Measurements from ENCODE around the gene CCR1.

Gene CCR1

GRCh38 chr3:46208167-46208704, at the start of gene CCR1:
Gene CCR1, minus strand, starts transcription at chr3:46208313. Its CDS starts 4,000 bp downstream, at chr3:46204313.
- in situ Hi-C loops (cut with HindIII; ENCODE audit: low sequenced_read_pairs): loop anchor here (5.0 kb wide), 1 partner anchor 86 kb away; no protein-coding TSS in a partner anchor

GRCh38 chr3:46252980-46253379, 44.9 kb upstream of the CCR1 start:
- in situ Hi-C loops (cut with HindIII; ENCODE audit: low sequenced_read_pairs): no loop called here

- in situ Hi-C loops (cut with HindIII; ENCODE audit: low sequenced_read_pairs): no loop called here
Observed at GRCh38 chr3:46245146-46245545, 37.0 kb upstream of the CCR1 start.

GRCh38 chr3:46243560-46243959, 35.4 kb upstream of the CCR1 start:
- in situ Hi-C loops (cut with HindIII; ENCODE audit: low sequenced_read_pairs): no loop called here

- in situ Hi-C loops (cut with HindIII; ENCODE audit: low sequenced_read_pairs): no loop called here
Observed at GRCh38 chr3:46242120-46242519, 34.0 kb upstream of the CCR1 start, which contains the start of gene CCR3. Gene CCR3, plus strand, starts transcription at chr3:46242460. Its CDS starts 22,699 bp downstream, at chr3:46265159.

- in situ Hi-C loops (cut with HindIII; ENCODE audit: low sequenced_read_pairs): no loop called here
Observed at GRCh38 chr3:46239952-46240351, 31.8 kb upstream of the CCR1 start.

- in situ Hi-C loops (cut with HindIII; ENCODE audit: low sequenced_read_pairs): no loop called here
Observed at GRCh38 chr3:46239301-46239938, 31.3 kb upstream of the CCR1 start.

GRCh38 chr3:46238386-46238785, 30.3 kb upstream of the CCR1 start:
- in situ Hi-C loops (cut with HindIII; ENCODE audit: low sequenced_read_pairs): no loop called here

GRCh38 chr3:46236294-46237054, 28.4 kb upstream of the CCR1 start:
- in situ Hi-C loops (cut with HindIII; ENCODE audit: low sequenced_read_pairs): no loop called here

- in situ Hi-C loops (cut with HindIII; ENCODE audit: low sequenced_read_pairs): no loop called here
Observed at GRCh38 chr3:46235425-46235824, 27.3 kb upstream of the CCR1 start.

GRCh38 chr3:46233194-46233593, 25.1 kb upstream of the CCR1 start:
- in situ Hi-C loops (cut with HindIII; ENCODE audit: low sequenced_read_pairs): no loop called here

- in situ Hi-C loops (cut with HindIII; ENCODE audit: low sequenced_read_pairs): no loop called here
Observed at GRCh38 chr3:46231323-46231722, 23.2 kb upstream of the CCR1 start.

- in situ Hi-C loops (cut with HindIII; ENCODE audit: low sequenced_read_pairs): no loop called here
Observed at GRCh38 chr3:46228260-46229242, 20.4 kb upstream of the CCR1 start.

- in situ Hi-C loops (cut with HindIII; ENCODE audit: low sequenced_read_pairs): no loop called here
Observed at GRCh38 chr3:46222435-46223161, 14.5 kb upstream of the CCR1 start.

GRCh38 chr3:46221938-46222337, 13.8 kb upstream of the CCR1 start:
- in situ Hi-C loops (cut with HindIII; ENCODE audit: low sequenced_read_pairs): no loop called here

- in situ Hi-C loops (cut with HindIII; ENCODE audit: low sequenced_read_pairs): no loop called here
Observed at GRCh38 chr3:46221391-46221790, 13.3 kb upstream of the CCR1 start.

- in situ Hi-C loops (cut with HindIII; ENCODE audit: low sequenced_read_pairs): no loop called here
Observed at GRCh38 chr3:46218196-46218709, 10.1 kb upstream of the CCR1 start.

GRCh38 chr3:46215810-46216414, 7.8 kb upstream of the CCR1 start:
- in situ Hi-C loops (cut with HindIII; ENCODE audit: low sequenced_read_pairs): no loop called here

GRCh38 chr3:46214751-46215352, 6.7 kb upstream of the CCR1 start:
- in situ Hi-C loops (cut with HindIII; ENCODE audit: low sequenced_read_pairs): no loop called here
